ENCODE data around the gene MBTPS1. TPM values are rescaled to one million over a fixed set of nuclear protein-coding genes. Genes with fewer than 3 reads are reported as not detected.
A peak's percentile ranks its signal among the peaks of the same experiment; 100 is the strongest.

The MBTPS1 gene
- total and polyA plus RNA-seq, 10 of the 15 experiments (the other 5 are each of a cell fraction or from before 2014, with no cell fraction given), result 1.3 to 43.9 (median 35.2) TPM

DNA sequence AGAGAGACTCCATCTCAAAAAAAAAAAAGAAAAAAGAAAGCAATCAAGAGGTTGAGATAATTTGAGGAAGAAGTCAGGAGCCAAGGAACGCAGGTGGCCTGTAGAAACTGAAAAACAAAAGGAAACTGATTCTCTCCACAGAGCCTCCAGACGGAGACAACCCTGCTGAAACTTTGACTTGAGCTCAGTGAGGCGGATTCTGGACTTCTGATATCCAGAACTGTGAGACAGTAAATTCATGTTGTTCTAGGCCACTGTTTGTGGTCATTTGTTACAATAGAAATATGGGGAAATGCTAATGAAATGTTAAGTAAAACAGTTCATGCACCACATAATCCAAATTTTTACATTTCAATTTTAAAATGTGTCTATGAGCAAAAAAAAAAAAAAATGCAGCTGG is 5.2 kb downstream of the MBTPS1 start:
- POLR2A ChIA-PET, result no interaction called here
- peak; percentile 18 for FAIRE-seq
- TF ChIP-seq ESRRA (IDR thresholded peaks at IDR 0.05; ENCODE audit: low read length), result no peak
- SMC1A ChIA-PET (ENCODE audit: uncharacterized antibody, unreplicated experiment), result no interaction called here
- 23% methylated on average over 3 of the region's 3 CpGs for WGBS (ENCODE audit: insufficient coverage, insufficient replicate concordance, low lambda C conversion rate, missing lambda C conversion rate)
- Histone ChIP-seq H3K36me3 (ENCODE audit: control insufficient read depth in 2 of 2, insufficient read depth in 2 of 2, low read length in 1 of 2) (no peaks in the 10 kb centered on the region), H3K27me3 (replicated peaks in 1 of 2; ENCODE audit: control insufficient read depth in 2 of 2, insufficient read depth in 2 of 2, low read length in 1 of 2) (no peaks in the 10 kb centered on the region), H3K27ac (ENCODE audit: control insufficient read depth, insufficient read depth) (no peak overlapping the region), H3K79me2 (ENCODE audit: control insufficient read depth, insufficient read depth, low read length) (peaks cover 61% of the 10 kb centered on the region), H3K4me3 (peak overlapping the region; percentile 26; the same call in 1 of the 2 replicates), H3K9ac (ENCODE audit: control insufficient read depth, insufficient read depth, low read length) (no peak overlapping the region), H3K9me3 (replicated peaks; ENCODE audit: control insufficient read depth, insufficient read depth, low read length) (no peaks in the 10 kb centered on the region), H3K4me1 (ENCODE audit: control insufficient read depth, insufficient read depth, low read length) (peaks cover 20% of the 10 kb centered on the region), H2AFZ (ENCODE audit: control insufficient read depth, low read depth, low read length) (no peak overlapping the region), H3K4me2 (ENCODE audit: control insufficient read depth, insufficient read depth) (0 out of 2 replicates have a peak overlapping the region, but pooled peaks have one; percentile 45), H4K20me1 (ENCODE audit: control insufficient read depth, insufficient read depth) (0 out of 2 replicates have a peak, but pooled peaks cover 4% of the 10 kb centered on the region)
- intact Hi-C loops (cut with micrococcal nuclease; ENCODE audit: unreplicated experiment), result no loop called here
- BruUV-seq (replicated peaks), result no TSS peak
- in situ Hi-C loops (cut with MboI), result no loop called here
- CTCF ChIA-PET, result interaction anchor here (0.6 to 6.7 kb wide), 4 partner anchors 11 to 140 kb away, joined by 3 to 58 read pairs (median 3); partner anchors contain the start of gene TAF1C
- RAD21 ChIA-PET (ENCODE audit: unreplicated experiment), result no interaction called here
- ATAC-seq, result peak; percentile 18; the same call in 2 of the 3 replicates
- DNase-seq (ENCODE audit: low read depth, low spot score), result no peak

DNA sequence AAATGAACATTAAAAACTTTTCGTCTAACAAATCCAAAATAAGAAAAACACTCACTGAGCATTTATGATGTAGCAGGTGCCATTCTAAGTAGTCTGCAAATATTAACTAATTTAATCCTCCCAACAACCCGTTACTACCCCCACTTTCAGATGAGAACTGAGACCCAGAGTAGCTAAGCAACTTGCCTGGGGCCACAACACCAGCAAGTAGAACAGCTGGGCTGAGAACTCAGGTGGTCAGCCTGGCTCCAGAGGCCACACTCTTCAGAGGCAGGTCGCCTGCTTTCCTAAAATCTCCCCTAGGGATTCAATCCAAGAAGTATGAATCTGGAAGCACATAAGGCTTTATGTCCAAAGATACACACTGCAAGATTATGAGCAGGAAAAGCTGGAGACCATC is 6.2 kb downstream of the MBTPS1 start:
- POLR2A ChIA-PET, result no interaction called here
- no peak overlapping the region for H3K9ac ChIP-seq (ENCODE audit: control insufficient read depth, insufficient read depth, low read length)
- H3K4me1 ChIP-seq (ENCODE audit: control insufficient read depth, insufficient read depth, low read length), result peaks cover 20% of the 10 kb centered on the region
- H3K9me3 ChIP-seq (replicated peaks; ENCODE audit: control insufficient read depth, insufficient read depth, low read length), result no peaks in the 10 kb centered on the region
- WGBS (ENCODE audit: insufficient coverage, insufficient replicate concordance, low lambda C conversion rate, missing lambda C conversion rate), result 88% methylated on average over 3 of the region's 3 CpGs
- in situ Hi-C loops (cut with MboI), result no loop called here
- H3K27ac ChIP-seq (ENCODE audit: control insufficient read depth, insufficient read depth), result no peak overlapping the region
- BruUV-seq (replicated peaks), result no TSS peak
- H3K79me2 ChIP-seq (ENCODE audit: control insufficient read depth, insufficient read depth, low read length), result peaks cover 51% of the 10 kb centered on the region
- SMC1A ChIA-PET (ENCODE audit: uncharacterized antibody, unreplicated experiment), result interaction anchor here (1.6 kb wide), 1 partner anchor 10 kb away, joined by 4 read pairs; no protein-coding TSS in a partner anchor
- intact Hi-C loops (cut with micrococcal nuclease; ENCODE audit: unreplicated experiment), result no loop called here
- peak overlapping the region; percentile 11; the same call in 1 of the 2 replicates for H3K4me2 ChIP-seq (ENCODE audit: control insufficient read depth, insufficient read depth)
- ATAC-seq (peak; percentile 65), FAIRE-seq (no peak), DNase-seq (ENCODE audit: low read depth, low spot score) (no peak)
- H2AFZ ChIP-seq (ENCODE audit: control insufficient read depth, low read depth, low read length), result no peak overlapping the region
- 0 out of 2 replicates have a peak, but pooled peaks cover 4% of the 10 kb centered on the region for H4K20me1 ChIP-seq (ENCODE audit: control insufficient read depth, insufficient read depth)
- no peak overlapping the region; the same call in 1 of the 2 replicates for H3K4me3 ChIP-seq
- CTCF ChIA-PET, result interaction anchor here (1.1 to 1.2 kb wide), 2 partner anchors 10 to 76 kb away, joined by 3 read pairs; partner anchors contain the start of gene TAF1C
- no peaks in the 10 kb centered on the region for H3K27me3 ChIP-seq (replicated peaks in 1 of 2; ENCODE audit: control insufficient read depth in 2 of 2, insufficient read depth in 2 of 2, low read length in 1 of 2)
- H3K36me3 ChIP-seq (ENCODE audit: control insufficient read depth in 2 of 2, insufficient read depth in 2 of 2, low read length in 1 of 2), result no peaks in the 10 kb centered on the region
- RAD21 ChIA-PET (ENCODE audit: unreplicated experiment), result no interaction called here
- TF ChIP-seq EZH2 (IDR thresholded peaks at IDR 0.05; ENCODE audit: borderline replicate concordance, control insufficient read depth, low read depth, low read length) (no peak), NR2F1 (conservative IDR thresholded peaks at IDR 0.05) (no peak), SMC3 (IDR thresholded peaks at IDR 0.05; ENCODE audit: borderline replicate concordance, low read length) (no peak), SREBF2 (IDR thresholded peaks at IDR 0.05; ENCODE audit: low read length) (no peak), ZNF384 (IDR thresholded peaks at IDR 0.05; ENCODE audit: borderline replicate concordance, low read depth, low read length) (no peak), RFX5 (IDR thresholded peaks at IDR 0.05; ENCODE audit: low read depth, low read length) (no peak), RBBP5 (conservative IDR thresholded peaks at IDR 0.05) (no peak), ESRRA (IDR thresholded peaks at IDR 0.05; ENCODE audit: low read length) (no peak), CBFB (IDR thresholded peaks at IDR 0.05; ENCODE audit: low read depth) (no peak), CEBPB (IDR thresholded peaks at IDR 0.05; ENCODE audit: borderline replicate concordance in 1 of 2, low read depth in 2 of 2, low read length in 2 of 2) (no peak), RAD51 (IDR thresholded peaks at IDR 0.05) (no peak)
- TF ChIP-seq, protein P1, sequence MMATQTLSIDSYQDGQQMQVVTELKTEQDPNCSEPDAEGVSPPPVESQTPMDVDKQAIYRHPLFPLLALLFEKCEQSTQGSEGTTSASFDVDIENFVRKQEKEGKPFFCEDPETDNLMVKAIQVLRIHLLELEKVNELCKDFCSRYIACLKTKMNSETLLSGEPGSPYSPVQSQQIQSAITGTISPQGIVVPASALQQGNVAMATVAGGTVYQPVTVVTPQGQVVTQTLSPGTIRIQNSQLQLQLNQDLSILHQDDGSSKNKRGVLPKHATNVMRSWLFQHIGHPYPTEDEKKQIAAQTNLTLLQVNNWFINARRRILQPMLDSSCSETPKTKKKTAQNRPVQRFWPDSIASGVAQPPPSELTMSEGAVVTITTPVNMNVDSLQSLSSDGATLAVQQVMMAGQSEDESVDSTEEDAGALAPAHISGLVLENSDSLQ (IDR thresholded peaks at IDR 0.05), result no peak
- TF ChIP-seq, protein P2, sequence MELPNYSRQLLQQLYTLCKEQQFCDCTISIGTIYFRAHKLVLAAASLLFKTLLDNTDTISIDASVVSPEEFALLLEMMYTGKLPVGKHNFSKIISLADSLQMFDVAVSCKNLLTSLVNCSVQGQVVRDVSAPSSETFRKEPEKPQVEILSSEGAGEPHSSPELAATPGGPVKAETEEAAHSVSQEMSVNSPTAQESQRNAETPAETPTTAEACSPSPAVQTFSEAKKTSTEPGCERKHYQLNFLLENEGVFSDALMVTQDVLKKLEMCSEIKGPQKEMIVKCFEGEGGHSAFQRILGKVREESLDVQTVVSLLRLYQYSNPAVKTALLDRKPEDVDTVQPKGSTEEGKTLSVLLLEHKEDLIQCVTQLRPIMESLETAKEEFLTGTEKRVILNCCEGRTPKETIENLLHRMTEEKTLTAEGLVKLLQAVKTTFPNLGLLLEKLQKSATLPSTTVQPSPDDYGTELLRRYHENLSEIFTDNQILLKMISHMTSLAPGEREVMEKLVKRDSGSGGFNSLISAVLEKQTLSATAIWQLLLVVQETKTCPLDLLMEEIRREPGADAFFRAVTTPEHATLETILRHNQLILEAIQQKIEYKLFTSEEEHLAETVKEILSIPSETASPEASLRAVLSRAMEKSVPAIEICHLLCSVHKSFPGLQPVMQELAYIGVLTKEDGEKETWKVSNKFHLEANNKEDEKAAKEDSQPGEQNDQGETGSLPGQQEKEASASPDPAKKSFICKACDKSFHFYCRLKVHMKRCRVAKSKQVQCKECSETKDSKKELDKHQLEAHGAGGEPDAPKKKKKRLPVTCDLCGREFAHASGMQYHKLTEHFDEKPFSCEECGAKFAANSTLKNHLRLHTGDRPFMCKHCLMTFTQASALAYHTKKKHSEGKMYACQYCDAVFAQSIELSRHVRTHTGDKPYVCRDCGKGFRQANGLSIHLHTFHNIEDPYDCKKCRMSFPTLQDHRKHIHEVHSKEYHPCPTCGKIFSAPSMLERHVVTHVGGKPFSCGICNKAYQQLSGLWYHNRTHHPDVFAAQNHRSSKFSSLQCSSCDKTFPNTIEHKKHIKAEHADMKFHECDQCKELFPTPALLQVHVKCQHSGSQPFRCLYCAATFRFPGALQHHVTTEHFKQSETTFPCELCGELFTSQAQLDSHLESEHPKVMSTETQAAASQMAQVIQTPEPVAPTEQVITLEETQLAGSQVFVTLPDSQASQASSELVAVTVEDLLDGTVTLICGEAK (IDR thresholded peaks at IDR 0.05; ENCODE audit: borderline replicate concordance), result no peak

Measured in GM12878 (cell line).